Psoas muscle (tissue), 8 donors: ENCODE measurements around the gene RNF167. TPM values are rescaled to one million over a fixed set of nuclear protein-coding genes. Genes with fewer than 3 reads are reported as not detected.

ENCODE experiments used
- ATAC-seq, 4 donors: fragments of 200-7000 bp; cut with Tn5 transposase; one replicate each; pipeline ENCODE4 v1.9.1; 2020; ENCODE audit warnings: moderate library complexity in 3 of 4, mild to moderate bottlenecking in 2 of 4
- DNase-seq, 2 donors: peaks; one replicate each; pipeline ENCODE4 v3.0.0-alpha.2; 2020
- H3K27ac ChIP-seq: fragments of 200-600 bp; one replicate; pipeline ENCODE4 v1.8.0; 2022
- H3K27me3 ChIP-seq, 3 donors: fragments of 200-600 bp in 1 of 3; one replicate each; pipeline versions ENCODE4 v1.6.1 to v1.8.0; 2013 to 2022; ENCODE audit warnings: low read length in 2 of 3, mild to moderate bottlenecking in 2 of 3, moderate library complexity in 1 of 3; ENCODE audit not compliant: insufficient read depth in 3 of 3
- H3K36me3 ChIP-seq, 2 donors: fragments of 200-600 bp in 1 of 2; one replicate each; pipeline versions ENCODE4 v1.6.1 to v1.8.0; 2013 to 2022; ENCODE audit warnings: low read depth in 1 of 2, mild to moderate bottlenecking in 1 of 2, moderate library complexity in 1 of 2; ENCODE audit not compliant: insufficient read depth in 1 of 2
- H3K4me1 ChIP-seq: fragments of 200-600 bp; one replicate; pipeline ENCODE4 v1.8.0; 2022
- H3K4me3 ChIP-seq: fragments of 200-600 bp; one replicate; pipeline ENCODE4 v1.8.0; 2022; ENCODE audit warnings: mild to moderate bottlenecking
- H3K9me3 ChIP-seq: fragments of 200-600 bp; one replicate; pipeline ENCODE4 v1.8.0; 2022
- CTCF ChIP-seq: fragments of 200-600 bp; IDR thresholded peaks from one replicate; pipeline ENCODE4 v1.8.0; 2022; ENCODE audit warnings: antibody characterized with exemption
- WGBS, 3 donors: extraction: QIAGEN DNeasy Blood & Tissue Kit; methylation state at CpG; one replicate each; pipeline versions ENCODE4 v1.1.6 to v1.1.7; 2013; 5-methylcytosine and 5-hydroxymethylcytosine counted together
- intact Hi-C, 2 donors: fragments of 100-400 bp; cut with DNase I; formaldehyde crosslinking; loops; one replicate each; pipeline versions ENCODE4 v1.11.0 to v1.14.2; 2022
- polyA plus RNA-seq, 3 donors: library from polyadenylated mRNA; stranded (reverse); fragments of 200-250 nt; gene quantifications; one replicate each; pipeline ENCODE4 v1.2.3, GENCODE V29; 2013
- total RNA-seq, 4 donors: library from RNA; stranded (reverse); fragmentation: NEBNext Ultra II Directional in 2 of 4; extraction: Animal tissue kit (Norgen Biotek cat#: 25700) in 2 of 4; gene quantifications; one replicate each; pipeline versions ENCODE4 v1.2.1 to v1.2.4, GENCODE V29; 2021 to 2023
- donor health status: healthy with polysubstance abuse.
- donor health status: DM: no; HTN: no; CAD: no; lungs with moderate emphysema.
- donor health status: Bipolar disorder and iron deficiency.
- donor health status: healthy.
- donor health status: DM: yes; HTN: yes; CAD: no.
- donor health status: DM: no; HTN: no; CAD: no.
- donor health status: DM: no; HTN: no; CAD: no.
- donor health status: DM: yes; HTN: yes; CAD: no.

RNF167 gene
- total and polyA plus RNA-seq, 7 donors = 85.1 to 151 (median 88.1) TPM

- no peaks in the 10 kb centered on the region for H3K27me3 ChIP-seq
- 29 to 38% (median 32%) methylated on average over 6 of the region's 6 CpGs for WGBS, 3 donors
- intact Hi-C loops = loop anchor here (2.0 to 5.0 kb wide), 3 partner anchors 43 to 82 kb away; no protein-coding TSS in a partner anchor
- ATAC-seq (peak; percentile 64 to 87 (median 72)), DNase-seq (no peak)
- TF ChIP-seq CTCF = peak; percentile 69
- peaks cover 5% of the 10 kb centered on the region for H3K4me1 ChIP-seq
- peak overlapping the region; percentile 23 for H3K27ac ChIP-seq
- H3K36me3 ChIP-seq = peaks cover 11 to 99% of the 10 kb centered on the region in 2 donors
- no peaks in the 10 kb centered on the region for H3K9me3 ChIP-seq
- H3K4me3 ChIP-seq = no peak overlapping the region
These were observed 40.7 kb downstream of the RNF167 start for GRCh38 chr17:4980644-4981216.

- H3K9me3 ChIP-seq = no peaks in the 10 kb centered on the region
- 60 to 68% (median 61%) methylated on average over 5 of the region's 5 CpGs for WGBS, 3 donors
- no peak for TF ChIP-seq CTCF
- no peak overlapping the region for H3K27ac ChIP-seq
- H3K4me3 ChIP-seq = no peak overlapping the region
- DNase-seq (no peak), ATAC-seq (no peak)
- peaks cover 7 to 86% of the 10 kb centered on the region in 2 donors for H3K36me3 ChIP-seq
- no peaks in the 10 kb centered on the region for H3K27me3 ChIP-seq
- intact Hi-C loops = loop anchor here in 1 of 2 donors (5.0 kb wide), 2 partner anchors 45 to 80 kb away; no protein-coding TSS in a partner anchor
- peaks cover 13% of the 10 kb centered on the region for H3K4me1 ChIP-seq
These were observed 42.2 kb downstream of the RNF167 start for GRCh38 chr17:4982305-4982704.

GRCh38 chr17:4986403-4986802, 46.3 kb downstream of the RNF167 start:
- H3K4me3 ChIP-seq = peak overlapping the region; percentile 94
- no peaks in the 10 kb centered on the region for H3K27me3 ChIP-seq
- H3K36me3 ChIP-seq = peaks cover 2 to 46% of the 10 kb centered on the region in 2 donors
- no peak for ATAC-seq
- peaks cover 20% of the 10 kb centered on the region for H3K4me1 ChIP-seq
- TF ChIP-seq CTCF = no peak
- intact Hi-C loops = loop anchor here (2.0 to 5.0 kb wide), 3 partner anchors 44 to 79 kb away; partner anchors contain the start of genes RNF167 (in 1 of the 2) and SLC25A11 (in 1 of the 2)
- H3K27ac ChIP-seq = peak overlapping the region; percentile 97
- 35 to 46% (median 41%) methylated on average over 5 of the region's 5 CpGs for WGBS, 3 donors
- DNase-seq = no peak
- H3K9me3 ChIP-seq = no peaks in the 10 kb centered on the region

- intact Hi-C loops = loop anchor here (2.0 to 5.0 kb wide), 3 partner anchors 45 to 80 kb away; partner anchors contain the start of genes RNF167 (in 1 of the 2) and SLC25A11 (in 1 of the 2)
- DNase-seq (peak; percentile 93 to 97), ATAC-seq (peak; percentile 92 to 96 (median 95))
- 0 to 1% (median 0%) methylated on average over 44 to 78 of the region's 78 CpGs for WGBS, 3 donors
- Histone ChIP-seq H3K36me3 (peaks cover 2 to 38% of the 10 kb centered on the region in 2 donors), H3K4me3 (peak within 1 kb of the TSS; percentile 94), H3K9me3 (no peaks in the 10 kb centered on the region), H3K27ac (peak within 1 kb of the TSS; percentile 97), H3K27me3 (no peaks in the 10 kb centered on the region), H3K4me1 (peaks cover 20% of the 10 kb centered on the region)
- TF ChIP-seq CTCF = peak; percentile 79
These were observed 47.1 kb downstream of the RNF167 start, which contains the start of gene CAMTA2 for GRCh38 chr17:4986951-4987766. Gene CAMTA2, minus strand, starts transcription at chr17:4987675. Its CDS starts 1,453 bp downstream, at chr17:4986222.
